Body of pancreas (tissue), 4 donors: ENCODE data around the gene PSD2. TPM values are rescaled to one million over a fixed set of nuclear protein-coding genes. Genes with fewer than 3 reads are reported as not detected.

ENCODE experiments used
- ATAC-seq: fragments of 150-250 bp; one replicate; pipeline ENCODE4 v1.9.1; 2016
- DNase-seq, 4 donors: peaks; one replicate each; pipeline ENCODE4 v3.0.0-alpha.2; 2019
- H3K27ac ChIP-seq, 4 donors: fragments of 200-600 bp; sonication (generic); 1 replicate in 3 of 4; 2 replicates in 1 of 4; pipeline versions ENCODE4 v1.5.1 to v1.6.1; 2016 to 2019; ENCODE audit warnings: mild to moderate bottlenecking in 1 of 4, mixed read lengths in 1 of 4, moderate library complexity in 1 of 4
- H3K27me3 ChIP-seq, 2 donors: fragments of 200-600 bp; sonication (generic); one replicate each; pipeline ENCODE4 v1.6.0; 2016; ENCODE audit warnings: mild to moderate bottlenecking in 1 of 2
- H3K36me3 ChIP-seq, 2 donors: fragments of 200-600 bp; sonication (generic); replicated peaks in 1 of 2; 2 replicates each; pipeline ENCODE4 v1.5.1; 2016; ENCODE audit warnings: low read depth in 2 of 2; ENCODE audit not compliant: insufficient read depth in 1 of 2
- H3K4me1 ChIP-seq: fragments of 200-600 bp; sonication (generic); one replicate; pipeline ENCODE4 v1.6.0; 2016
- H3K4me3 ChIP-seq, 2 donors: fragments of 200-600 bp; sonication (generic); 1 replicate in 1 of 2; 2 replicates in 1 of 2; pipeline ENCODE4 v1.5.1; 2016 to 2019
- H3K9me3 ChIP-seq, 3 donors: fragments of 200-600 bp; sonication (generic); 1 replicate in 2 of 3; 2 replicates in 1 of 3; pipeline ENCODE4 v1.5.1; 2016
- CTCF ChIP-seq, 7 experiments: fragments of 450-650 bp in 4 of 7; fragments of 200-600 bp in 3 of 7; sonication (generic) in 3 of 7; IDR thresholded peaks; one replicate each; pipeline ENCODE4 v1.5.1; 2016 to 2019; ENCODE audit warnings: antibody characterized with exemption in 7 of 7
- POLR2A ChIP-seq, 3 donors: fragments of 450-650 bp; IDR thresholded peaks; one replicate each; pipeline ENCODE4 v1.6.1; 2016; ENCODE audit warnings: antibody characterized with exemption in 3 of 3, mild to moderate bottlenecking in 2 of 3
- WGBS, 2 donors: methylation state at CpG; one replicate each; pipeline ENCODE4 v1.1.5; 2017; 5-methylcytosine and 5-hydroxymethylcytosine counted together
- intact Hi-C: fragments of 100-400 bp; cut with DNase I; formaldehyde crosslinking; loops from one replicate; pipeline ENCODE4 v1.15.1; 2023
- total RNA-seq, 2 donors: library from RNA; depleted of rRNA; stranded (reverse); fragments of >200 nt; gene quantifications; one replicate each; pipeline ENCODE4 v1.1.0, GENCODE V29; 2016

PSD2 gene
- total RNA-seq, 2 donors from 2014 or later, result 0.52 TPM; not detected in 1

- TF ChIP-seq CTCF (IDR thresholded peaks at IDR 0.05) (no peak), POLR2A (IDR thresholded peaks at IDR 0.05) (no peak)
- no peaks in the 10 kb centered on the region for H3K36me3 ChIP-seq
- no peaks in the 10 kb centered on the region for H3K27me3 ChIP-seq
- H3K27ac ChIP-seq, result no peak overlapping the region
- 62 to 87% methylated on average over 4 of the region's 4 CpGs for WGBS, 2 donors
- H3K4me3 ChIP-seq, result no peak overlapping the region
- no peaks in the 10 kb centered on the region for H3K4me1 ChIP-seq
- DNase-seq (no peak), ATAC-seq (no peak)
- H3K9me3 ChIP-seq, result no peaks in the 10 kb centered on the region
- intact Hi-C loops, result no loop called here
Measured at GRCh38 chr5:139820606-139821005, 25.0 kb downstream of the PSD2 start.

GRCh38 chr5:139821806-139822552, 26.4 kb downstream of the PSD2 start:
- Histone ChIP-seq H3K4me3 (no peak overlapping the region), H3K9me3 (no peaks in the 10 kb centered on the region), H3K4me1 (no peaks in the 10 kb centered on the region), H3K27ac (no peak overlapping the region), H3K27me3 (no peaks in the 10 kb centered on the region), H3K36me3 (no peaks in the 10 kb centered on the region)
- intact Hi-C loops, result no loop called here
- TF ChIP-seq CTCF (IDR thresholded peaks at IDR 0.05) (no peak), POLR2A (IDR thresholded peaks at IDR 0.05) (no peak)
- WGBS, 2 donors, result 84 to 96% methylated on average over 3 to 11 of the region's 11 CpGs
- no peak for ATAC-seq
- DNase-seq, result no peak

- H3K27ac ChIP-seq, result no peak overlapping the region
- no peaks in the 10 kb centered on the region for H3K27me3 ChIP-seq
- no peak for TF ChIP-seq CTCF (IDR thresholded peaks at IDR 0.05)
- no peak for TF ChIP-seq POLR2A (IDR thresholded peaks at IDR 0.05)
- ATAC-seq, result no peak
- DNase-seq, result no peak
- intact Hi-C loops, result no loop called here
- H3K36me3 ChIP-seq, result no peaks in the 10 kb centered on the region
- no peaks in the 10 kb centered on the region for H3K4me1 ChIP-seq
- H3K4me3 ChIP-seq, result no peak overlapping the region
- no peaks in the 10 kb centered on the region for H3K9me3 ChIP-seq
- WGBS, 2 donors, result 82 to 91% methylated on average over 12 to 24 of the region's 25 CpGs
Measured at GRCh38 chr5:139822553-139823425, 27.2 kb downstream of the PSD2 start.

GRCh38 chr5:139823757-139824355, 28.2 kb downstream of the PSD2 start:
- no peak overlapping the region for H3K4me3 ChIP-seq
- no peaks in the 10 kb centered on the region for H3K9me3 ChIP-seq
- TF ChIP-seq POLR2A (IDR thresholded peaks at IDR 0.05) (no peak), CTCF (IDR thresholded peaks at IDR 0.05) (no peak)
- DNase-seq, result no peak
- H3K27me3 ChIP-seq, result no peaks in the 10 kb centered on the region
- no peak for ATAC-seq
- intact Hi-C loops, result no loop called here
- H3K36me3 ChIP-seq, result no peaks in the 10 kb centered on the region
- H3K4me1 ChIP-seq, result no peaks in the 10 kb centered on the region
- 89 to 91% methylated on average over 4 to 7 of the region's 7 CpGs for WGBS, 2 donors
- H3K27ac ChIP-seq, result no peak overlapping the region
